Loucy (cell line): ENCODE results near the gene SLC5A6.

Source experiments
- H2AFZ ChIP-seq: fragments of 200-600 bp; sonication (generic); 2 replicates; pipeline ENCODE4 v1.6.0; 2016; ENCODE audit warnings: antibody characterized with exemption, mild to moderate bottlenecking, low read length, moderate library complexity
- H3F3A ChIP-seq: fragments of 200-600 bp; 2 replicates; pipeline ENCODE4 v1.6.0; 2016; ENCODE audit warnings: antibody characterized with exemption, low read depth, mild to moderate bottlenecking
- H3K27me3 ChIP-seq: fragments of 200-600 bp; sonication (generic); 2 replicates; pipeline ENCODE4 v1.6.1; 2014; ENCODE audit warnings: low read length, mild to moderate bottlenecking; ENCODE audit not compliant: insufficient read depth, poor library complexity, severe bottlenecking
- H3K36me3 ChIP-seq: fragments of 200-600 bp; sonication (generic); 2 replicates; pipeline ENCODE4 v1.6.1; 2016; ENCODE audit warnings: low read length; ENCODE audit not compliant: insufficient read depth
- H3K4me1 ChIP-seq: fragments of 200-600 bp; sonication (generic); 2 replicates; pipeline ENCODE4 v1.5.1; 2014; ENCODE audit warnings: low read length, mild to moderate bottlenecking; ENCODE audit not compliant: insufficient read depth, poor library complexity, severe bottlenecking
- H3K4me2 ChIP-seq: fragments of 200-600 bp; sonication (generic); 2 replicates; pipeline ENCODE4 v1.6.0; 2014; ENCODE audit warnings: antibody characterized with exemption, low read length, low read depth, mild to moderate bottlenecking; ENCODE audit not compliant: poor library complexity, severe bottlenecking
- H3K4me3 ChIP-seq: fragments of 200-600 bp; sonication (generic); 2 replicates; pipeline ENCODE4 v1.5.1; 2014; ENCODE audit warnings: low read length, mild to moderate bottlenecking, mixed read lengths; ENCODE audit not compliant: poor library complexity, severe bottlenecking
- H3K79me2 ChIP-seq: fragments of 200-600 bp; sonication (generic); 2 replicates; pipeline ENCODE4 v1.6.1; 2014; ENCODE audit warnings: low read length; ENCODE audit not compliant: insufficient read depth
- H3K9ac ChIP-seq: fragments of 200-600 bp; sonication (generic); 2 replicates; pipeline ENCODE4 v1.6.0; 2014; ENCODE audit warnings: mild to moderate bottlenecking, low read depth, low read length, moderate library complexity; ENCODE audit not compliant: poor library complexity, severe bottlenecking
- H3K9me2 ChIP-seq: fragments of 200-600 bp; sonication (generic); replicated peaks from 2 replicates; pipeline ENCODE4 v1.6.1; 2016; ENCODE audit warnings: low read depth, low read length, mixed read lengths
- H3K9me3 ChIP-seq: fragments of 200-600 bp; sonication (generic); 2 replicates; pipeline ENCODE4 v1.6.1; 2014; ENCODE audit warnings: mild to moderate bottlenecking, antibody characterized with exemption, low read length, low read depth; ENCODE audit not compliant: insufficient read depth
- H4K20me1 ChIP-seq: fragments of 200-600 bp; sonication (generic); 2 replicates; pipeline ENCODE4 v1.6.0; 2014; ENCODE audit warnings: antibody characterized with exemption, low read length, mild to moderate bottlenecking; ENCODE audit not compliant: insufficient read depth, poor library complexity, severe bottlenecking
- CTCF ChIP-seq: fragments of 200-600 bp; sonication (generic); conservative IDR thresholded peaks from 2 replicates; pipeline ENCODE4 v1.5.1; 2014; ENCODE audit warnings: mild to moderate bottlenecking, antibody characterized with exemption, low read length
- EZH2phosphoT487 ChIP-seq: fragments of 200-600 bp; IDR thresholded peaks from 2 replicates; pipeline ENCODE4 v1.6.1; 2018; ENCODE audit warnings: antibody characterized with exemption, mild to moderate bottlenecking, moderate library complexity, borderline replicate concordance

The SLC5A6 gene

GRCh38 chr2:27223416-27223815 is 11.3 kb upstream of the SLC5A6 start:
- H4K20me1 ChIP-seq: no peaks in the 10 kb centered on the region
- peaks cover 15% of the 10 kb centered on the region for H3K4me1 ChIP-seq
- H3K4me2 ChIP-seq: no peak overlapping the region
- no peak overlapping the region for H2AFZ ChIP-seq
- TF ChIP-seq CTCF (no peak), EZH2phosphoT487 (no peak)
- H3K9me3 ChIP-seq: no peaks in the 10 kb centered on the region
- H3K79me2 ChIP-seq: peaks cover 18% of the 10 kb centered on the region
- H3K36me3 ChIP-seq: peaks cover 63% of the 10 kb centered on the region; the same call in 1 of the 2 replicates
- no peak overlapping the region for H3K9ac ChIP-seq
- H3K27me3 ChIP-seq: no peaks in the 10 kb centered on the region
- no peak overlapping the region for H3K4me3 ChIP-seq
- H3F3A ChIP-seq: no peaks in the 10 kb centered on the region
- H3K9me2 ChIP-seq: no peaks in the 10 kb centered on the region

- Histone ChIP-seq H3K36me3 (peaks cover 53% of the 10 kb centered on the region; the same call in 1 of the 2 replicates), H3K79me2 (peaks cover 29% of the 10 kb centered on the region), H2AFZ (no peak overlapping the region), H3K4me1 (peaks cover 22% of the 10 kb centered on the region), H3K4me2 (no peak overlapping the region), H3K9ac (no peak overlapping the region), H4K20me1 (no peaks in the 10 kb centered on the region), H3K9me3 (no peaks in the 10 kb centered on the region), H3K4me3 (no peak overlapping the region), H3F3A (no peaks in the 10 kb centered on the region), H3K27me3 (no peaks in the 10 kb centered on the region), H3K9me2 (no peaks in the 10 kb centered on the region)
- TF ChIP-seq CTCF (no peak), EZH2phosphoT487 (no peak)
Observed at GRCh38 chr2:27222407-27222806, 10.3 kb upstream of the SLC5A6 start.

GRCh38 chr2:27221166-27221565 is 9.1 kb upstream of the SLC5A6 start:
- Histone ChIP-seq H3K27me3 (no peaks in the 10 kb centered on the region), H3K9me2 (no peaks in the 10 kb centered on the region), H3K4me2 (no peak overlapping the region), H4K20me1 (no peaks in the 10 kb centered on the region), H3K9ac (no peak overlapping the region), H2AFZ (no peak overlapping the region), H3K4me1 (peaks cover 30% of the 10 kb centered on the region), H3K4me3 (no peak overlapping the region), H3K9me3 (no peaks in the 10 kb centered on the region), H3F3A (no peaks in the 10 kb centered on the region), H3K36me3 (peaks cover 41% of the 10 kb centered on the region; the same call in 1 of the 2 replicates), H3K79me2 (peaks cover 30% of the 10 kb centered on the region)
- TF ChIP-seq EZH2phosphoT487: no peak

GRCh38 chr2:27220091-27220490 is 8.0 kb upstream of the SLC5A6 start:
- peaks cover 33% of the 10 kb centered on the region; the same call in 1 of the 2 replicates for H3K36me3 ChIP-seq
- no peak overlapping the region for H3K4me2 ChIP-seq
- H3K27me3 ChIP-seq: no peaks in the 10 kb centered on the region
- H3K9ac ChIP-seq: no peak overlapping the region
- H3K9me3 ChIP-seq: no peaks in the 10 kb centered on the region
- H3K4me1 ChIP-seq: peaks cover 30% of the 10 kb centered on the region
- TF ChIP-seq EZH2phosphoT487: no peak
- no peak for TF ChIP-seq CTCF
- H3K4me3 ChIP-seq: no peak overlapping the region
- H3F3A ChIP-seq: no peaks in the 10 kb centered on the region
- H3K9me2 ChIP-seq: no peaks in the 10 kb centered on the region
- peaks cover 30% of the 10 kb centered on the region for H3K79me2 ChIP-seq
- no peak overlapping the region for H2AFZ ChIP-seq
- no peaks in the 10 kb centered on the region for H4K20me1 ChIP-seq
